Osteocyte (in vitro differentiated cells): ENCODE data around the gene CDR2. TPM values are rescaled to one million over a fixed set of nuclear protein-coding genes. Genes with fewer than 3 reads are reported as not detected.
A peak's percentile ranks its signal among the peaks of the same experiment; 100 is the strongest.
"Not testable (repeated sequence)": the region's sequence is repeated elsewhere in the genome, so short reads cannot be mapped to it uniquely, and the experiment has no call there.

Experiments used
- DNase-seq: peaks from one replicate; pipeline ENCODE4 v3.0.0; 2021; ENCODE audit warnings: mixed read lengths; ENCODE audit not compliant: unreplicated experiment; ENCODE audit errors: extremely low spot score
- H3K27ac Mint-ChIP-seq: one replicate; pipeline ENCODE4 v1.8.0; 2021; ENCODE audit warnings: mild to moderate bottlenecking, mixed read lengths; ENCODE audit not compliant: unreplicated experiment
- H3K27me3 Mint-ChIP-seq: one replicate; pipeline ENCODE4 v1.8.0; 2021; ENCODE audit warnings: mixed read lengths; ENCODE audit not compliant: unreplicated experiment
- H3K36me3 Mint-ChIP-seq: one replicate; pipeline ENCODE4 v1.8.0; 2021; ENCODE audit warnings: mixed read lengths; ENCODE audit not compliant: unreplicated experiment
- H3K4me1 Mint-ChIP-seq: one replicate; pipeline ENCODE4 v1.8.0; 2021; ENCODE audit warnings: mixed read lengths; ENCODE audit not compliant: unreplicated experiment
- H3K4me3 Mint-ChIP-seq: one replicate; pipeline ENCODE4 v1.8.0; 2021; ENCODE audit warnings: mild to moderate bottlenecking, moderate library complexity, mixed read lengths; ENCODE audit not compliant: unreplicated experiment
- H3K9me3 Mint-ChIP-seq: one replicate; pipeline ENCODE4 v1.8.0; 2021; ENCODE audit warnings: mixed read lengths; ENCODE audit not compliant: unreplicated experiment
- CTCF ChIP-seq: fragments of 200-600 bp; sonication (generic); IDR thresholded peaks from 2 replicates; pipeline ENCODE4 v1.5.0; 2021; ENCODE audit warnings: antibody characterized with exemption, mild to moderate bottlenecking, moderate library complexity
- total RNA-seq: library from RNA; stranded (reverse); gene quantifications from 2 replicates; pipeline ENCODE4 v1.2.1, GENCODE V29; 2021

CDR2 gene
- total RNA-seq, 1 donor from 2014 or later = 23.7 TPM

- Mint-ChIP-seq H3K27me3 (no peaks in the 10 kb centered on the region), H3K9me3 (no peaks in the 10 kb centered on the region), H3K27ac (peak overlapping the region; percentile 86), H3K4me1 (peaks cover 59% of the 10 kb centered on the region), H3K4me3 (peak overlapping the region; percentile 93), H3K36me3 (no peaks in the 10 kb centered on the region)
- TF ChIP-seq CTCF = no peak
- DNase-seq = no peak
These were observed 1.3 kb downstream of the CDR2 start for GRCh38 chr16:22372882-22373661.

DNA sequence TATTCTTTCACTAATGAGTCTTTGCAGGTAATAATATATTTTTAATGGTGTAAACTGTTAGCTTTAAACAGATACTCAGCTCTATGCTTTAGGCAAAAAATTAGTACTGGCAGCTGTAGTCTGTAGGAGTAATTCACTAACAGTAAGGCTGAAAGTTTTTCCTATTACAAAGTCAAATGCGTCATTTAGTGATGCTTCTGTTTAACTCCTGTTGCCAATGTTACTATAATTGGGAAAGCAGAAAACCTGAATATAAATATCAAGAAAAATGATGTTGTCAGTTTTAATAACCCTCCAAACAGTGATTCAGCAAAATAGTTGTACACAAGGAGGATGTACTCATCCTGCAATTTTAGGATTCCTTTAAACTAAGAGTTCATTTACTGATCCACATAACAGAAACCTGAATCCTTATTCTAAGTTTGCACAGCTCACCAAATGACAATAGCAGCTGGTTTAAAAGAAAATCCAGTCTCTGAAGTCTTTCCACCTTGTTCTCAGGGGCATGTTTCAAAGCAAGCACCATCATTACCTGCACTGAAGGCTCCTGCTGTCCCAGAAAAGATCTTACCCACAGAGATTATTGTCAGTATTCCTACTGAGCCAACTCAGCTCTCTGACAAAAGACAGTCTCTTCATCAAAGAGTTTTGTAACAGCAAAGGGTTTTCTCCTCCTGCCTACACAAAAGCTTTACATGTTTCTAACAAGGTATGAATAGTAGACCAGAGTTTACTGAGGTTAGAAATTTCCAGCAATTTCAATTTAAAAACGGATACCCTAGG lies 4.2 kb downstream of the CDR2 start:
- Mint-ChIP-seq H3K27ac (peak overlapping the region; percentile 19), H3K4me1 (peaks cover 73% of the 10 kb centered on the region), H3K4me3 (no peak overlapping the region), H3K36me3 (peaks cover 7% of the 10 kb centered on the region), H3K9me3 (peaks cover 3% of the 10 kb centered on the region), H3K27me3 (no peaks in the 10 kb centered on the region)
- DNase-seq = no peak
- no peak for TF ChIP-seq CTCF

DNA sequence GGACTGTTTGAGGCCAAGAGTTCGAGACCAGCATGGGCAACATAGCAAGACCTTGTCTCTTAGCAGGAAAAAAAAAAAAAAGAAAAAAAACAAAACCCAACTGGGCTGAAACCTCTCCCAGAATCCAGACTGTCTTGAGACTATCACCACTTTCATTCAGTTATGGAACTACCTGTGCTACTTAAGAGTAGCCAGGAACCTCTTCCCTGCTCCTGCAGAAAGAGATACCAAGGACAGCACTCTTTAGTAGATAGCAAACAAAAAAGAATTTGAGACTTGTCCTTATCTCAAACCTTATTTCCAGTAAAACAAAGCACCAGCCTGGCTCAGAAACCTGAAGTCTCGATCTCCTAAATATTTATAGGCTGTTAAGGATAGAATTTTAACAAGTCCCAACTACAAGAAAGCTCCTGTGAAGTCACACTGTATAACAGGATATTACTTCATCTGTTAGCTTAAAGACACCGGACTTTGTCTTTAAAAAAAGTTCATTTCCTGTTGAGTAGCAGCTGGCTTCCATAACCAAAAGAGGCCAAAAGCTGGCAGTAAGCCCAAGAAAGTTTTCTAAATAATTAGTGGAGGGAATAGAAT lies 5.1 kb downstream of the CDR2 start:
- DNase-seq = no peak
- Mint-ChIP-seq H3K4me1 (peaks cover 75% of the 10 kb centered on the region), H3K27ac (peak overlapping the region; percentile 44), H3K9me3 (peaks cover 3% of the 10 kb centered on the region), H3K27me3 (no peaks in the 10 kb centered on the region), H3K4me3 (no peak overlapping the region), H3K36me3 (peaks cover 11% of the 10 kb centered on the region)
- no peak for TF ChIP-seq CTCF

DNA sequence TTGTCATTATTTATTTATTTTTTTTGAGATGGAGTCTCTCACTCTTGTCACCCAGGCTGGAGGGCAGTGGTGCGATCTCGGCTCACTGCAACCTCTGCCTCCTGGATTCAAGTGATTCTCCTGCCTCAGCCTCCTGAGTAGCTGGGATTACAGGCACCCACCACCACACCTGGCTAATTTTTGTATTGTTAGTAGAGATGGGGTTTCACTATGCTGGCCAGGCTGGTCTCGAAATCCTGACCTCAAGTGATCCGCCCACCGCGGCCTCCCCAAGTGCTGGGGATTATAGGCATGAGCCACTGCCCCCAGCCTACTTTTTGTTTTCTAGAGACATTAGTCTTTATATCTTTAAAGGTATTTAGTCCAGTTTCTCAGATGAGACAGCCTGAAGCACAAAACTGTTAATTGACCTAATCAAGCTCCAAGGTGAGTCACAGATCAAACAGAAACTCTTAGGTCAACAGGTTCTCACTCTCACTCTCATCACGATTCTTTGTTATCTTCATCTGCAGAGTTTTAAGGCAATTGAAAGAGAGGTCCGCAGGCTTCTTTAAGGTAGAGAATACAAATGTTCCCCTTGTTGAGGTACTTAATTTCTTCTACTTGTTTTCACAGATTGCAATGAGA lies 6.1 kb downstream of the CDR2 start:
- H3K27ac Mint-ChIP-seq, H3K4me3 Mint-ChIP-seq, DNase-seq, H3K9me3 Mint-ChIP-seq, H3K27me3 Mint-ChIP-seq: not testable (repeated sequence)
- Mint-ChIP-seq H3K4me1 (peaks cover 70% of the 10 kb centered on the region), H3K36me3 (peaks cover 18% of the 10 kb centered on the region)

DNA sequence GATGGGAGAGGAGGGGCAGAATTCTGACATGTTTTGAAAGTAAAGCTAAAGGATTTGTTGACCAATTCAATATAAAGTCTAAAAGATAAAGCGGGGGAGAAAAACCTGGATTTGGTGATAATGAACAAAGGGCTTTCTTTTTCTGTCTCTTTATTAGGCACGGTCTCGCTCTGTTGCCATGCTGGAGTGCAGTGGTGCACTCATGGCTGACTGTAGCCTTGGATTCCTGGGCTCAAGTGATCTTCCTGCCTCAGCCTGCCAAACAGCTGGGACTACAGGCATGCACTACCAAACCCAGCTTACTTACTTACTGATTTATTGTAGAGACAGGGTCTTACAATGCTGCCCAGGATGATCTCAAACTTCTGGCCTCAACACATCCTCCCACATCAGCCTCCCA lies 7.5 kb downstream of the CDR2 start:
- no peak for TF ChIP-seq CTCF
- Mint-ChIP-seq H3K9me3 (peaks cover 3% of the 10 kb centered on the region), H3K27ac (no peak overlapping the region), H3K27me3 (no peaks in the 10 kb centered on the region), H3K4me1 (peaks cover 56% of the 10 kb centered on the region), H3K4me3 (no peak overlapping the region), H3K36me3 (peaks cover 24% of the 10 kb centered on the region)
- no peak for DNase-seq
